NCI-H446 (cell line): ENCODE data around the gene FSHB.
"Not testable (repeated sequence)": the region's sequence is repeated elsewhere in the genome, so short reads cannot be mapped to it uniquely, and the experiment has no call there.

Experiments
- DNase-seq, 2 experiments: peaks; one replicate each; lab custom pipeline; 2025; lab: John Stamatoyannopoulos, UW

FSHB gene

GRCh38 chr11:30230714-30231113 lies at the start of gene FSHB:
Gene FSHB, plus strand, starts transcription at chr11:30231014. Its CDS starts 889 bp downstream, at chr11:30231903.
- DNase-seq = no peak

GRCh38 chr11:30186748-30187147 lies 44.1 kb upstream of the FSHB start:
- no peak for DNase-seq

GRCh38 chr11:30192620-30193019 lies 38.2 kb upstream of the FSHB start:
- no peak for DNase-seq

- peak; percentile 42 to 66 for DNase-seq
These were observed 34.2 kb upstream of the FSHB start for GRCh38 chr11:30196400-30197206.

- DNase-seq = no peak
These were observed 32.9 kb upstream of the FSHB start for GRCh38 chr11:30197869-30198268.

- not testable (repeated sequence) for DNase-seq
These were observed 27.8 kb upstream of the FSHB start for GRCh38 chr11:30202989-30203388.

GRCh38 chr11:30203850-30204249 lies 27.0 kb upstream of the FSHB start:
- DNase-seq = no peak

GRCh38 chr11:30206249-30206996 lies 24.4 kb upstream of the FSHB start:
- no peak for DNase-seq

- no peak for DNase-seq
These were observed 20.5 kb upstream of the FSHB start for GRCh38 chr11:30210357-30210756.

- DNase-seq = no peak
These were observed 14.3 kb upstream of the FSHB start for GRCh38 chr11:30216534-30216933.

- no peak for DNase-seq
These were observed 12.5 kb upstream of the FSHB start for GRCh38 chr11:30218278-30218677.

GRCh38 chr11:30225642-30226041 lies 5.2 kb upstream of the FSHB start:
- DNase-seq = no peak

GRCh38 chr11:30228323-30228884 lies 2.4 kb upstream of the FSHB start:
- no peak for DNase-seq

- DNase-seq = no peak
These were observed 8.2 kb downstream of the FSHB start for GRCh38 chr11:30239025-30239424.

GRCh38 chr11:30244265-30244664 lies 13.5 kb downstream of the FSHB start:
- DNase-seq = no peak

- no peak for DNase-seq
These were observed 14.8 kb downstream of the FSHB start for GRCh38 chr11:30245621-30246020.

- DNase-seq = no peak
These were observed 23.8 kb downstream of the FSHB start for GRCh38 chr11:30254307-30255298.

GRCh38 chr11:30255637-30256036 lies 24.8 kb downstream of the FSHB start:
- DNase-seq = no peak

- DNase-seq = no peak
These were observed 26.2 kb downstream of the FSHB start for GRCh38 chr11:30257058-30257457.

GRCh38 chr11:30258679-30259078 lies 27.9 kb downstream of the FSHB start:
- no peak for DNase-seq

- no peak for DNase-seq
These were observed 30.0 kb downstream of the FSHB start for GRCh38 chr11:30260813-30261212.

- no peak for DNase-seq
These were observed 31.0 kb downstream of the FSHB start for GRCh38 chr11:30261821-30262220.
